Fibroblast of the aortic adventitia (primary cell): ENCODE data around the gene COA1. TPM values are rescaled to one million over a fixed set of nuclear protein-coding genes. Genes with fewer than 3 reads are reported as not detected.

Experiments
- DNase-seq: peaks from one replicate; pipeline ENCODE4 v3.0.0-alpha.2; 2010; ENCODE audit warnings: low read depth
- H3K4me3 ChIP-seq: 2 replicates; pipeline ENCODE4 v1.5.1; 2011; ENCODE audit warnings: low read depth, mild to moderate bottlenecking, control low read depth, low read length, moderate library complexity
- CTCF ChIP-seq: IDR thresholded peaks from 2 replicates; pipeline ENCODE4 v1.5.1; 2011; ENCODE audit warnings: mild to moderate bottlenecking, low read length, control low read depth, inconsistent platforms; ENCODE audit not compliant: insufficient read depth
- total RNA-seq: library from RNA; depleted of rRNA; stranded (reverse); fragments of >200 nt; gene quantifications from 2 replicates; pipeline ENCODE4 v1.2.3, GENCODE V29; 2012; ENCODE audit warnings: low replicate concordance

The COA1 gene
- total RNA-seq, 1 donor = 71.4 TPM

GRCh38 chr7:43618073-43618472, 111.2 kb downstream of the COA1 start:
- no peak for TF ChIP-seq CTCF

GRCh38 chr7:43616977-43617376, 112.3 kb downstream of the COA1 start:
- H3K4me3 ChIP-seq = no peak overlapping the region
- DNase-seq = no peak
- no peak for TF ChIP-seq CTCF

More at GRCh38 chr7:43618073-43618472, 111.2 kb downstream of the COA1 start:
- H3K4me3 ChIP-seq = no peak overlapping the region
- DNase-seq = no peak

DNA sequence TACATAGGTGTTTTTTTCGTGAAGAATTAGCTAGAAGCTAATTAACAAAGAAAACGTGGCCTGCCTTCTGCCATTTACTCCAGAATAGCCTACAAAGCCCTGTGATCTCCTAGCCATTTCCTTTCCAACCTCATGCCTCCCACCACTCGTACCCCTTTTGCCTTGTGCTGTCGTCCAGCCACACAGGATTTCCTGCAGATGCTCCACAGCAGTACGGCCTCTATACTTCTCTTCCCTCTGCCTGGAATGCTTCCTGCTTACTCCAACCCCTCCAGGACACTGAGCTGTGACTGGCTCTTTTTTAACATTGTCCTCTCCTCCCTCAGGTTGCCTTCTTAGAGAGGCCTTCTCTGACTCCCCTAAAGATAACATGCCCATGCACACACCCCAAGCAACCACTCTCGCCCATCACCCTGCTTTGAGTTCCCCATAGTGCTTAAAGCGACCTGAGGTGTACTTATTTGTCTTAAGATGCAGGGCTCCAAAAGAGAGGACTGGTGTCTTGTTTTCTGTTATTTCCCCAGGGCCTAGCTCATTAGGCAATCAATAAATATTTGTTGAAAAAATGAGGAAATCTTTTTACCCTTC, 113.7 kb downstream of the COA1 start:
- DNase-seq = no peak
- H3K4me3 ChIP-seq = no peak overlapping the region
- no peak for TF ChIP-seq CTCF

DNA sequence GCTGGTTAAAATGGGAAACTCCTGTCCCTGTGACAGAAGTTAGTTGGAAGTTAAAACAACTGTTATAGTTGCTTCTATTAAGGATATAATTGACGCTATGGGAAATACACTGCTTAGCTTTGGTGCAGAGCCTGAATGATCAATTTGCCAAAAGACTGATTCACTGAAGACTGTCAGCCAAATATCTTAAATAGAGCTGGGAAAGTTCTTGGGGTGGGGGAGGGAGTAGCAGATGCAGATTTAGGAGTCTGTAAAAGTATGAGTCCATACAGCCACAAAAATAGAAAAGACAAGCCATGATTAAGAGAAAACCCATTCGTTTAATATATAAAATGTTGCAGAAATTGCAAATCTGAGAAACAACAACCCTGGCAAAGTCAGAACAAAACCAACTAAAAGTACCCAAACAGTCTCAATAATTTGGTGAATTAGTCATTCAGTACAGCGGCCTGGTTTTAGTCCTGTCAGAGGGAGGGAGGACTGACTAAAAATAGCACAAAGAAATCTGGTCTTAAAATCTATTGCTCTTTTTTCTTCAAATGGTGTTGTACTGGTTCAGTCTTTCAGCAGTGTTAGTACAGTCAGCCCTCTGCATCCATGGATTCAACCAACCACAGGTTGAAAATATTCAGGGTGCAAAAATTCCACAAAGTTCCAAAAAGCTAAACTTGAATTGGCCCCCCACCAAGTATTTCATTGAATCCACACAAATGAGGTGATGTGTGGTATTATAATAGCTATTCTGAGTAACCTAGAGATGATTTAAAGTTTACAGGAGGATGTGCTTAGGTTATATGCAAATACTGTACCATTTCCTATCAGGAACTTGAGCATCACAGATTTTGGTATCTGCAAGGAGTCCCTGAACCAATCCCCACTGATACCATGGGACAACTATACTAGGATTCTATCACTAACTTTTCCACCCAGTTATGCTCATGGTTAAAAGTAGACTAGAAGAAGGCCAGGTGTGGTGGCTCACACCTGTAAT, 116.4 kb downstream of the COA1 start:
- peak; percentile 81 for DNase-seq
- no peak overlapping the region for H3K4me3 ChIP-seq
- TF ChIP-seq CTCF = no peak

GRCh38 chr7:43612128-43612527, 117.2 kb downstream of the COA1 start:
- no peak for TF ChIP-seq CTCF
- H3K4me3 ChIP-seq = no peak overlapping the region
- DNase-seq = no peak

GRCh38 chr7:43609097-43609496, 120.2 kb downstream of the COA1 start:
- H3K4me3 ChIP-seq = no peak overlapping the region
- TF ChIP-seq CTCF = no peak
- DNase-seq = no peak
